Adipose tissue (tissue), 3 donors: ENCODE measurements around the gene ASTN2. TPM values are rescaled to one million over a fixed set of nuclear protein-coding genes. Genes with fewer than 3 reads are reported as not detected.

ENCODE experiments used
- H3K27ac ChIP-seq: one replicate; pipeline ENCODE4 v1.5.1; 2013; ENCODE audit warnings: low read depth, low read length
- WGBS, 3 donors: extraction: QIAGEN DNeasy Blood & Tissue Kit; methylation state at CpG; one replicate each; pipeline ENCODE4 v1.1.7; 2013; 5-methylcytosine and 5-hydroxymethylcytosine counted together
- polyA plus RNA-seq, 3 donors: library from polyadenylated mRNA; stranded (reverse); fragments of 200-250 nt; gene quantifications; one replicate each; pipeline ENCODE4 v1.2.3, GENCODE V29; 2013
- donor health status: healthy with polysubstance abuse.
- donor health status: Bipolar disorder and iron deficiency.
- donor health status: healthy.

ASTN2 gene
- polyA plus RNA-seq, 3 donors, result 2.8 to 4.5 (median 3.0) TPM

DNA sequence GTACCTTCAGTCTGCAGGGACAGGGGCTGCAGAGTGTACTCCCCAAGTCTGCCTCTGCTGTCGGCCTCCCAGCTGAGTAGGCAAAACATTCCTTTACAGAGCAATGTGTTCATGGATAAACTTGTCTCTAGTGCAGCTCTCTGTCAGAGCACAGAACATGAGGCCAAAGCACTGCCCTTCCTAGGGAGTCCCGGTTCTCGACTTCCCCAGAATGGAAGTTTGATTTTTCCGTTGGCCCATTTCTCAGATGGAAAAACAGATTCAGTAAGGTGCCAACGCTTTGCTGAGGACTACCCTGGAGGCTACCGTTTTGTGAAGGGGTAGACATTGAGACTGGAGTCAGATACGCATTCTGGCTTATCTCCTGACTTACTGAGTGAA is 728.2 kb downstream of the ASTN2 start:
- 6 to 20% (median 12%) methylated on average over 7 of the region's 7 CpGs for WGBS, 3 donors
- H3K27ac ChIP-seq, result no peak overlapping the region

DNA sequence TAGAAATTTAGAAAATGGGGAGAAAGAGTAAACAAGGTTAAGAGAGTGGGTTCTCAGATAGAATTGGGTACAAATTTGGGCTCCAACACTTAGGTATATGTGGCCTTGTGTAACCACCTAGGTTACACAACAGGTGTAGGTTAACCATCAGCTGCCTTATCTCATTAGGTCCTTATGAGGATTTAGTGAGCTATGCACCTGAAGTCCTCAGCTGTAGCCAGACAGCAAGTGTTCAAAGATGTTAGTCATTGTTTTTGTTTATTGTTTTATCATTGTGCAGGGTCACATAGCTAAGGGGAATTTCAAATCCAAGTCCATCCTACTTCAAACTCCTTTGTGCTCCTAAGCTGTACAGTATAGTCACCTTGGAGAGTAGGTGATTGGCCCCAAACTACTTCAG is 728.7 kb downstream of the ASTN2 start:
- no peak overlapping the region for H3K27ac ChIP-seq

DNA sequence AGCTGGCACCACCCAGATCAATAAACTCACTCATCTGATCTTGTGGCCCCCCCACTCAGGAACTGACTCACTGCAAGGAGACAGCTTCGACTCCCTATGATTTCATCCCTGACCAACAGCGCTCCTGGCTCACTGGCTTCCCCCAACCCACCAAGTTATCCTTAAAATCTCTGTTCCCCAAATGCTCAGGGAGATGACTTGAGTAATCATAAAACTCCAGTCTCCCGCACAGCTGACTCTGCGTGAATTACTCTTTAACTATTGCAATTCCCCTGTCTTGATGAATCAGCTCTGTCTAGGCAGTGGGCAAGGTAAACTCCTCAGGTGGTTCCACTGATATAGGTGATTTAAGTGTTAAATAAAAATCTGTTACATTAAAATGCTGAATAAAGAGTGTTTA is 729.7 kb downstream of the ASTN2 start:
- WGBS, 3 donors, result 62 to 76% (median 66%) methylated on average over 4 of the region's 4 CpGs

DNA sequence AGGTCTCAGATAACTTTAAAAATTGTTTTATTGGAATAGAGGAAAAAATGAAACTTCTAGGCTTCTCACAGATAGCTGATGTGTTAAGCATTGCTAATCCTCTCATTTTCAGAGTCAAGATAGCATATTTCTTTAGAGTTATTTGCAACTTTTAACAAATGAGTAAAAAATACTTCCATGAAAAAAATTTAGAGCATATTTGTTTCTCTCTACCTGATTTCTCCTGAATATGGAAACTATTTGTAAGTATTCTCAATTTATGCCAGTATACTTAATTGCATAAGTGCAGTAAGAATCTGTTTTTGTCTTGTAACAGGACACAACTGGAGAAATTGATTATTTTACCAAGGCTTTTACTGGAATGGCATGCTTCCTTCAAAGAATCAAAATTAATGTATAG is 731.3 kb downstream of the ASTN2 start:
- H3K27ac ChIP-seq, result no peak overlapping the region

More for the DNA sequence above, 729.7 kb downstream of the ASTN2 start:
- H3K27ac ChIP-seq, result no peak overlapping the region

DNA sequence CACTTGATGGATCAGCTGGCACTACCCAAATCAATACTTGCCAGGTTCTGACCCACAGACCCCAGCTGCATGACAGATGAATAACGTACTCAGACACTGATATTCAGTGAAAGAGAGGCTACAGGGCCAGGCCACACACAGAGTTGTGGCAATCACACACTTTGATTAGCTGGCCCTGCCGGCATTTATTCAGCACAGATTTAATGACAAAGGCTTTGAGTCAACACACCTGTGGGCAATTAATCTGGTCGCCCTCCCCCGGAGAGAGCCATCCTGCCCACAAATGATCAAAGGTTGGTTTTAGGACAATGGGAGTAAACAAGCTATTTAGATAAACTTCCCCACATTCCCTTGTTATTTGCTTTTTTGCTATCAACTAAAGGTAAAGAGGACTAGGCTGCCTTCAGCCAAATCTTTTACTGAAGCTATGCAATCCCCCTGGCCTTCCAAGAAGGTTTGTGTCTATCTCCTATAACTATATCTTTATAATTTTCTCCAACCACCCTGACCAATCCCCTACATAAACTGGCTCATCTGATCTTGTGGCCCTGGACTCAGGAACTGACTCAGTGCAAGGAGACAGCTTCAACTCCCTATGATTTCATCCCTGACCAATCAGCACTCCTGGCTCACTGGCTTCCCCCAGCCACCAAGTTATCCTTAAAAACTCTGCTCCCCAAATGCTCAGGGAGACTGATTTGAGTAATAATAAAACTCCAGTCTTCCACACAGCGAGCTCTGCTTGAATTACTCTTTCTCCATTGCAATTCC is 740.5 kb downstream of the ASTN2 start:
- no peak overlapping the region for H3K27ac ChIP-seq
- 82 to 91% (median 85%) methylated on average over 5 of the region's 5 CpGs for WGBS, 3 donors

DNA sequence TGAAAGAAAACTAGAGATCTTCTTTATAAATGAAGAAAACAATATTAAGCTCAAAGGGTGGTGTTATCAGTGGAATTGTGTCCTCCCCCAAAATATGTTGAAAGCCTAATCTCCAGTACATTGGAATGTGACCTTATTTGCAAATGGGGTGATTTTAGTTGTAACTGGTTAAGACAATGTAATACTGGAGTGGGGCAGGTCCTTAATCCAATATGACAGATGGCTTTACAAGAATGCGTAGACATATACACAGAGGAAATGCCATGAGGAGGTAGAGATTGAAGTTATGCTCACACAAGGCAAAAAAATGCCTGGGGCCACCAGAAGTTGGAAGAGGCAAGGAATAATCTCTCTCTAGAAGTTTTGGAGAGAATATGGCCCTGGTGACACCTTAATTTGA is 741.5 kb downstream of the ASTN2 start:
- WGBS, 3 donors, result 39 to 86% (median 47%) methylated on average over 1 of the region's 1 CpG
- H3K27ac ChIP-seq, result no peak overlapping the region

DNA sequence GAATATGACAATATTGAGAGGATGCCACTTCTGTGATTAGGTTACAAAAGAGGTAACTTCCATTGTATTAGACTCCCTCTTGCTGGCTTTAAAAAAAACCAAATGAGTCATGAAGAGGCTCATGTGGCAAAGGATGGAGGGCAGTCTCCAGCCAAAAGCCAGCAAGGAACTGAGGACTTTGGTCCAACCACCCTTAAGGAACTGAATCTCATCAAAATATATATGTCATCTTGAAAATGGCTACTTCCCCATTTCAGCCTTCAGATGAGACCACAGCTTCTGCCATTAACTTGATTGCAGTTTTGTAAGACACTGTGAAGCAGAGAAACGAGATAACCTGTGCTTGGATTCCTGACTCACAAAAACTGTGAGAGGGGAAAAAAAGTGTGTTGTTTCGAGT is 743.3 kb downstream of the ASTN2 start:
- H3K27ac ChIP-seq, result no peak overlapping the region
- WGBS, 3 donors, result 73 to 85% (median 75%) methylated on average over 2 of the region's 2 CpGs

DNA sequence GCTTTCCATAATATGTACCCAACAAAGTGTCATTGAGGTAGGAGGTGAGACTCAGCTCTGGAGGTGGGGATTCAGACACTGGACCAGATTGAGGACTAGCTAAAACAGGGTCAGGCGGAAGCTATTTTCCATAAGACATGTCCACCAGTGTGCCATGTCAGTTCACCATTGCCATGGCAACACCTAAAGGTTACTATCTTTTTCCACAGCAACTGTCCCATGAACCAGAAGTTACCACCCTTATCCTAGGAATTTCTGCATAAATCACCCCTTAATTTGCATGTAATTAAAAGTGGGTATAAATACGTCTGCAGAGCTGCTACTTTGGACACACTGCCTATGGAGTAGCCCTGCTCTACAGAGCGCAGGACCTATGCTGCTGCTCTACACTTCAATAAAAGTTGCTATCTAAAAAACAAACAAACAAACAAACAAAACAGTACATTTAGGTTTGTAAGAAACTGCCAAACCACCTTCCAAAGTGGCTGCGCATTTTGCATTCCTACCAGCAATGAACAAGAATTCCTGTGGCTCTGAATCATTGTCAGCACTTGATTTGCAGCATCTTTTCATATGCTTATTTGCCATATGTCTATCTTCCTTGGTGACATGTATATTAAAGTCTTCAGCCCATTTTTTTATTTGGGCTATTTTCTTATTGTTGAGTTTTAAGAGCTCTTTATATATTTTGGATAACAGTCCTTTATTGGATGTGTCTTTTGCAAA is 745.7 kb downstream of the ASTN2 start:
- 92 to 96% (median 95%) methylated on average over 4 of the region's 4 CpGs for WGBS, 3 donors

DNA sequence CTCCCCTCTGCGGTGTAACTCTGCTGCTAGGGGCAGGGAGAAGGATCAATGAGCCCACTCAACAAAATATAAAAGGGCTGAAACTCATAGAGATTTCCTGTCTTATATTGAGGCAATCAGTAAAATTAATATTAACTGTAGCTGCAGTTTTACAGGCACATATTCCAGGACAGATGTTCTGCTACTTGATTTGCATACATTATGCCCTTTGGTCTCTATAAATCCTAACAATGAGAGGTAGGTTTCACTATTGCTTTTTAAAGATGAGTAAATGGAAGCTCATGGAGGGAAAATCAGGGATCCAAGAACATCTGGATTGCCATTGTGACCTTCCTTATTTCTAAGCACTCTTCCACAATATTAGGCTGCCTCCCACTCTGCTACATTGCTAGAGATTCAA is 751.3 kb downstream of the ASTN2 start:
- H3K27ac ChIP-seq, result no peak overlapping the region
- WGBS, 3 donors, result 97 to 100% (median 97%) methylated on average over 1 of the region's 1 CpG

More for the DNA sequence above, 745.7 kb downstream of the ASTN2 start:
- no peak overlapping the region for H3K27ac ChIP-seq

DNA sequence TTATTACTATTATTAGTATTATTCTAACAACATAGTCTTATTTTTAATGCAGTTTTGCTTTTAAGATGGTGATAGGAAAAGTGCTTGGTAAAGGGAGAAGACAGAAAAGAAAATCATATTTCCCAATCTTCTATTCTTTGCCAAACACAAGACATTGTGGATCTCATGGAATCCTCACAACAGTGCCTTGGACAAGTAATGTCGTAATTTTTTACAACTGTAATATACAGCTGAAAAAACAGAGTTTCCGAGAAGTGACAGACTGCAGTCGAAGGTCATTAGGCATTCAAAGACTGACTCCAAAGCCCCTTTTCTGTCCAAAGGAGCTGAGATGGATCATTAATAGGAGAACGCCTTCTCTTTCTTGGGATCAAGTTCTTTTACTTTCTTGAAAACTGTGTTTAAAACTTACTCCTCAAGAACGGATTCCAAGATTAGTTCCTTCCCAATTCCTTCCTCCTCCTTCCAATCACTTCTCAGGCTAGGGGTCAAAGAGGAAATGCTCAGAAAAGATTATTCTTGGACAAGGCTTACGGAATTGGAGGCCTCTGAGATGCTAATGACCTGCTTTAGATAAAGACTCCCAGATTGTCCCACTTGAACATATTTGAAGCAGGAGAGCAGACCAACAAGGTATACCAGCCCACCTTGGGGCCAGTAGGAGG is 752.1 kb downstream of the ASTN2 start:
- H3K27ac ChIP-seq, result no peak overlapping the region
- 55 to 73% (median 65%) methylated on average over 6 of the region's 6 CpGs for WGBS, 3 donors

DNA sequence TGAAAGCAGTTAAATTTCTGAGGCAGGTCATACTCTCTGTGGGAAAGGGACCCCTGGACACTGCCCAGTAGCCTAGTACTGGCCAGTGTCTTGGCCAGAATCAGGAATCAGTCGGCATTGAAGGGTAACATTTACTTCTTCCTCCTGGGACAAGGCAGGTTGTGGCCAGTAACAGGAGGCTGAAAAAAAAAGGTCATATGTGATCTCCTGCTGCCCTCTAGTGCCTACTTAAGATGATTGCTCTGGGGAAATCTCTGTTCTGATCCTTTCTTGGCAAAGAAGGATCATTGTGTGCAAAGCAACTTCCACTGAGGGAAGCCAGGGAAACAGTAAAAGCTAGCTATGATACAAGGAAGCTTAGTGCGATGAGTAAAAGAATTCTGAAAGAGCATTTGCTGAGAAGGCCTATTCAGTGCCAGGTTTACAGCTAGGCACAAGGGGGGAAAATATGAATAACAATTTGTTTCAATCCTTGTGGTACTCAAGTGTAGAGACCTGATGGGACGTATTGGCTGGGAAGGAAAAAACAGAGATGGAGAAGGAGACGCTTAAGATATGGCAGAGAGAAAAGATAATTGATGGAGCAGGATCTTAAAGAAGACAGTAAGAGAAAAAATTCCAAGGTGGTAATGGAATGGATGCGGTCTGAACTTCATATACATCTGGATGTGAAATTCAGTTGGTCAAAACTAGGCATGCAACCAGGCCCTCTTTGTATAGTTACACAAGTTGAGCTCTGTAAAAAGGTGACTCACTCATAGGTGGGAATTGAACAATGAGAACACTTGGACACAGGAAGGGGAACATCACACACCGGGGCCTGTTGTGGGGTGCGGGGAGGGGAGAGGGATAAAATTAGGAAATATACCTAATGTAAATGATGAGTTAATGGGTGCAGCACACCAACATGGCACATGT is 753.6 kb downstream of the ASTN2 start:
- no peak overlapping the region for H3K27ac ChIP-seq
- 59 to 66% (median 61%) methylated on average over 7 of the region's 7 CpGs for WGBS, 3 donors

DNA sequence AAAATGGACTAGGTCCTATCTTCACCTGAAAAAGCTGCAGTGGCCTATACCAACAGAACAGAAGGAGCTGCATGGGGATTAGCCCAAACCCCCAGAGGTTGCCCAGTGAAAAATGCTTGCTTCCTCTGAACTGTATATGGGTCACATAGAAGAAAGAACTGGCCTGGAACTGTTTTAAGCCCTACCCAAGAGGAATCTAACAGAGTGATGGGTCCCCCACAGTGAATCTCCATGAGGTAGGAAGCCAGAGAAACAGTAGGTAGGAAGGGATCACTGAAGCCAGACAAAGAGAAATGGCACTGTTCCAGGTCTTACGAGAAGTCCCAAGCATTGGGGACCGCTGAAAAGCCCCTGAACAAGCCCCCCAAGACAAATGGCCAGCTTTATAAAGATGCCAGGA is 756.6 kb downstream of the ASTN2 start:
- 91 to 97% (median 93%) methylated on average over 2 of the region's 2 CpGs for WGBS, 3 donors
- no peak overlapping the region for H3K27ac ChIP-seq

DNA sequence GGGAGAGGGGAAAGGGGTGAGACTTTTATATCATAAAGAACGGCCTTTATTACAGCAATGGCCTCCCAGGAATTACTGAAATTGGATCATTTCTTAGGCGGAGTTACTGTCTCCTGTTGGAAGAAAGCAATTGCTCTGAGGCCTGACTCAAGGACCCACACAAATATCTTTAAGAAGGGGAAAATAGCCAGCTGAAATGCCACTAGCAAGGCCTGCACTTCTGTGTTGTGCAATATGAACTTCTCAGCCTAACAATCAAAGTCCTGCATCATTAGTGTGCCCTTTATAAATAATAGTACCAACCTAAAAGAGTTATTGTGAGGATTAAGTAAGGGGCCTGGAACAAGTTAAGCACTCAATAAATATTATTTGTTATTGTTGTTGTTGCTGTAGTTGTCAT is 757.9 kb downstream of the ASTN2 start:
- H3K27ac ChIP-seq, result peak overlapping the region; percentile 28
- 59 to 89% (median 70%) methylated on average over 2 of the region's 2 CpGs for WGBS, 3 donors

DNA sequence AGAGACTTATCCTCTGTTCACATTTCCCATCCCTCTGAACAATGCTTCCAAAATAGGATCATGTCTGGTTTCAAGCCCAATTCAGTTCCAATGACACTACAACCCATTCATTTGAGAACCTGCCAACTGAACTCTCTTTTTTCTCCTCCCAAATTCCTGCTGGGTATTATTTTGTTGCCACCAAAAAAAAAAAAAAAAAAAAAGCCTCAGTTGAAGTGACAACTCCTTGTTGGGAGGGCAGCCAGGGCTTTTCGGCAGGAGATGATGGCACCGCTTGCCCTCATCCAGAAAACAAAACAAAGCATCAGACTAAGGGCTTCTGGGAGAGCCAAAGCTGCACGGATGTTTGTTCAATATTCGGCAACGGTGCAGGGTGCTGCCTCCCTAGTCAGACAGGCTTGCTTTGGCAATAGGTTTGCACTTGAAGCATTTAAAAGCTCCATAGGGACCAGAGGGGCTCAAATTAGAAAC is 758.3 kb downstream of the ASTN2 start:
- peak overlapping the region; percentile 28 for H3K27ac ChIP-seq

DNA sequence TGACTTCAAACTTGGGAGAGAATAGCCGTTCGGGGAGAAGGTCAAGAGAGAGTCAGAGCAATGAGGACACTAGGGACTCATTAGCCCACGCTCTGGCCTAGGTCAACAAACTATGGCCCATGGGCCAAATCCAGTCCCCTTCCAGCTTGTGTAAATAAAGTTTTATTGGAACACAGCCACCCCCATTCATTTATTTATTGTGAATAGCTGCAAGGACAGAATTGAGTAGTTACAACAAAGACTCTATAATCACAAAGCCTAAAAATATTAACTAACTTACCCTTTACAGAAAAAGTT is 760.9 kb downstream of the ASTN2 start:
- WGBS, 3 donors, result 49 to 68% (median 60%) methylated on average over 3 of the region's 3 CpGs
- no peak overlapping the region for H3K27ac ChIP-seq

More for the DNA sequence above, 758.3 kb downstream of the ASTN2 start:
- 54 to 67% (median 66%) methylated on average over 5 of the region's 5 CpGs for WGBS, 3 donors

DNA sequence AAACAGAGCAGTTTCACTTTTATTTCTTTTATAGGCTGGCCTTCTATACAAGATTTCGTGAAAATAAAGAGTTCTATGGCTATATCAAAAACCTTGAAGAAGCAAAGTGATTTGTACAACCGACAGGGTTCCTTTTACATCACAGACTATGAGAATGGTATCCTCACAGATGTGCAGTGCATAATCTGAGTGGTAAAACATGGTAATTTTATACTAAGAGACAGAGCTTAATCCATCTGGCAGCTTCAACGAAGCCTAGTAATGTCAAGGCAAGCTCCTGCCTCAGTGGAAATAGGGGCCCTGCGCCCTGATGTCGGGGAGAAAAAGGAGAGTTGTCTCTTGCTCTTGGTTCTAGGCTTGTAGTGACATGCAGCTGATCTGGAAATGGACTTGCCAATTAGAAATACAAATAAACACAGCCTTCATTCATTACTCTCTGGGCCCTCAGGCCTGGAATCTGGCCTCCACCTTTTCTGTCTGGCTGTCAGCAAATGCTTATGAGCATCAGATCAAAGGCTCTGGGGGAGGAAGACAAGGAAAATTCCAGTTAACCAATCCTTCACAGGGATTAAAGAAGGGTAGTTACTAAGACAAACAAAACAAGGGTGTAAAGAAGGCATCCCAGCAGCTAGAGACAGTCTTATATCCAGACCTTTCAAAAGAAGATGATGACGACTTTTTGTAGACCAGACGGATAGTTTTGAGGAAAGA is 761.4 kb downstream of the ASTN2 start:
- 81 to 92% (median 82%) methylated on average over 7 of the region's 7 CpGs for WGBS, 3 donors
- H3K27ac ChIP-seq, result no peak overlapping the region

DNA sequence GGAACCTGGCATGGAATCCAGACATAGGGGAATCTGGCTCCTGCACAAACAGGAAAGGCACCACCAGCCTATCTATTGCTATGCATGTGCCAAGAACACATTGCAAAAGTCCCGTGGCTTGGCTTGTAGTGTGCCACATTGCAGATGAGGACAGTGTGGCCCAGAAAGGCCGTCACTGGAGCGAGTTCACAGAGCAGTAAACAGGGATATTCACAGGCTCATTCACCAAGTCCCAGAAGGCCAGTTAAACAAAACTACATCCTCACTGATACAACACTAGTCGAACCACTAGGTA is 767.4 kb downstream of the ASTN2 start:
- H3K27ac ChIP-seq, result no peak overlapping the region
- 63 to 71% (median 69%) methylated on average over 4 of the region's 4 CpGs for WGBS, 3 donors
